Measurements from ENCODE around the gene SSR2.

DNA sequence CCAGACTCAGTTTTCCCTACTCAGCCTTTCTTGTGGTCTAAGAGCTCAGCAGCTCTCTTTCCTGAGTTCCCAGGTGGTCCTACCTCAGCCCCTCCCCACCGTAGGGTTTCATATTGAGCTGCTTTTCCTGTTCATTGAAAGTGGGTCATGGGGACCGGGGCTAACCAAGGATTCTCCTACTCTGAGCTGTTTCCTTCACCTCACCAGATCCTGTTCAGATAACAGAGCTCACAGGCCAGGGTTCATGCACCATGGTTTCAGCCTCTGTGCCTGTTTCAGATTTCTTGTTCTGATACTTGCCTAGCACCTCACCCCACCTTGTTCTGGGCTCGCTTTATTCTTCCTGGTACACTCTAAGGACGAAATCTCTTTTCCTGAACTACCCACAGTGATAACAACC is 24.3 kb upstream of the SSR2 start:
- no peak for TF ChIP-seq EZH2 (IDR thresholded peaks at IDR 0.05; ENCODE audit: insufficient read depth, low read length)
- TF ChIP-seq, protein P1, sequence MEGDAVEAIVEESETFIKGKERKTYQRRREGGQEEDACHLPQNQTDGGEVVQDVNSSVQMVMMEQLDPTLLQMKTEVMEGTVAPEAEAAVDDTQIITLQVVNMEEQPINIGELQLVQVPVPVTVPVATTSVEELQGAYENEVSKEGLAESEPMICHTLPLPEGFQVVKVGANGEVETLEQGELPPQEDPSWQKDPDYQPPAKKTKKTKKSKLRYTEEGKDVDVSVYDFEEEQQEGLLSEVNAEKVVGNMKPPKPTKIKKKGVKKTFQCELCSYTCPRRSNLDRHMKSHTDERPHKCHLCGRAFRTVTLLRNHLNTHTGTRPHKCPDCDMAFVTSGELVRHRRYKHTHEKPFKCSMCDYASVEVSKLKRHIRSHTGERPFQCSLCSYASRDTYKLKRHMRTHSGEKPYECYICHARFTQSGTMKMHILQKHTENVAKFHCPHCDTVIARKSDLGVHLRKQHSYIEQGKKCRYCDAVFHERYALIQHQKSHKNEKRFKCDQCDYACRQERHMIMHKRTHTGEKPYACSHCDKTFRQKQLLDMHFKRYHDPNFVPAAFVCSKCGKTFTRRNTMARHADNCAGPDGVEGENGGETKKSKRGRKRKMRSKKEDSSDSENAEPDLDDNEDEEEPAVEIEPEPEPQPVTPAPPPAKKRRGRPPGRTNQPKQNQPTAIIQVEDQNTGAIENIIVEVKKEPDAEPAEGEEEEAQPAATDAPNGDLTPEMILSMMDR (IDR thresholded peaks at IDR 0.05; ENCODE audit: insufficient read depth, low read depth, low read length) = no peak
